MM.1S (cell line): ENCODE measurements around the gene CNTNAP2.

Source experiments
- DNase-seq: peaks from one replicate; pipeline ENCODE4 v3.0.0-alpha.2; 2015
- H2AFZ ChIP-seq: fragments of 300-600 bp; sonication (generic); 2 replicates; pipeline ENCODE4 v1.6.0; 2016; ENCODE audit warnings: antibody characterized with exemption, low read length
- H3F3A ChIP-seq: fragments of 300-600 bp; sonication (generic); 2 replicates; pipeline ENCODE4 v1.6.1; 2016; ENCODE audit warnings: mild to moderate bottlenecking, antibody characterized with exemption, low read length, moderate library complexity, mixed read lengths; ENCODE audit not compliant: insufficient read depth
- H3K27ac ChIP-seq: fragments of 300-600 bp; sonication (generic); 2 replicates; pipeline ENCODE4 v1.5.1; 2016; ENCODE audit warnings: mild to moderate bottlenecking, low read length
- H3K27me3 ChIP-seq: fragments of 300-600 bp; sonication (generic); replicated peaks from 2 replicates; pipeline ENCODE4 v1.6.0; 2016; ENCODE audit warnings: low read length; ENCODE audit not compliant: insufficient read depth
- H3K36me3 ChIP-seq: fragments of 300-600 bp; sonication (generic); replicated peaks from 2 replicates; pipeline ENCODE4 v1.6.1; 2016; ENCODE audit warnings: mild to moderate bottlenecking, low read length, mixed read lengths; ENCODE audit not compliant: insufficient read depth
- H3K4me1 ChIP-seq: fragments of 300-600 bp; sonication (generic); 2 replicates; pipeline ENCODE4 v1.6.1; 2016; ENCODE audit warnings: low read length, mixed read lengths
- H3K4me2 ChIP-seq: fragments of 300-600 bp; sonication (generic); 2 replicates; pipeline ENCODE4 v1.6.0; 2016; ENCODE audit warnings: low read depth, low read length
- H3K4me3 ChIP-seq: fragments of 300-600 bp; sonication (generic); 2 replicates; pipeline ENCODE4 v1.5.1; 2016; ENCODE audit warnings: low read length, mixed read lengths
- H3K79me2 ChIP-seq: fragments of 300-600 bp; sonication (generic); 2 replicates; pipeline ENCODE4 v1.6.1; 2016; ENCODE audit warnings: mixed run types, low read length, mixed read lengths
- H3K9ac ChIP-seq: fragments of 300-600 bp; sonication (generic); 2 replicates; pipeline ENCODE4 v1.6.1; 2016; ENCODE audit warnings: low read length, mixed read lengths
- H3K9me2 ChIP-seq: fragments of 300-600 bp; sonication (generic); replicated peaks from 2 replicates; pipeline ENCODE4 v1.6.1; 2016; ENCODE audit warnings: mild to moderate bottlenecking, low read length, mixed read lengths; ENCODE audit not compliant: insufficient read depth
- H3K9me3 ChIP-seq: fragments of 300-600 bp; sonication (generic); replicated peaks from 2 replicates; pipeline ENCODE4 v1.6.1; 2016; ENCODE audit warnings: mild to moderate bottlenecking, low read length, mixed read lengths; ENCODE audit not compliant: insufficient read depth
- H4K20me1 ChIP-seq: fragments of 300-600 bp; sonication (generic); 2 replicates; pipeline ENCODE4 v1.6.1; 2016; ENCODE audit warnings: mild to moderate bottlenecking, low read length, moderate library complexity, mixed read lengths; ENCODE audit not compliant: insufficient read depth
- CTCF ChIP-seq: fragments of 300-600 bp; sonication (generic); IDR thresholded peaks from 2 replicates; pipeline ENCODE4 v1.5.1; 2016; ENCODE audit warnings: antibody characterized with exemption, low read length, mixed read lengths
- EZH2 ChIP-seq: fragments of 300-600 bp; sonication (generic); optimal IDR thresholded peaks from 2 replicates; pipeline ENCODE3; 2017; ENCODE audit warnings: low read depth, mild to moderate bottlenecking, antibody characterized with exemption, low read length, mixed read lengths
- EZH2phosphoT487 ChIP-seq: fragments of 300-600 bp; sonication (generic); IDR thresholded peaks from 2 replicates; pipeline ENCODE4 v1.6.1; 2018; ENCODE audit warnings: antibody characterized with exemption, low read length

CNTNAP2 gene

GRCh38 chr7:147857152-147858140 is 1740.8 kb downstream of the CNTNAP2 start:
- DNase-seq: no peak
- H3F3A ChIP-seq: no peaks in the 10 kb centered on the region
- H3K79me2 ChIP-seq: no peaks in the 10 kb centered on the region
- H3K27ac ChIP-seq: no peak overlapping the region
- H3K4me2 ChIP-seq: no peak overlapping the region
- no peaks in the 10 kb centered on the region for H3K27me3 ChIP-seq
- no peaks in the 10 kb centered on the region for H3K4me1 ChIP-seq
- H3K9me3 ChIP-seq: no peaks in the 10 kb centered on the region
- no peak overlapping the region for H3K9ac ChIP-seq
- H2AFZ ChIP-seq: no peak overlapping the region
- TF ChIP-seq EZH2phosphoT487 (no peak), CTCF (no peak), EZH2 (no peak)
- H3K9me2 ChIP-seq: no peaks in the 10 kb centered on the region
- H4K20me1 ChIP-seq: no peaks in the 10 kb centered on the region
- no peak overlapping the region for H3K4me3 ChIP-seq
- no peaks in the 10 kb centered on the region for H3K36me3 ChIP-seq

DNA sequence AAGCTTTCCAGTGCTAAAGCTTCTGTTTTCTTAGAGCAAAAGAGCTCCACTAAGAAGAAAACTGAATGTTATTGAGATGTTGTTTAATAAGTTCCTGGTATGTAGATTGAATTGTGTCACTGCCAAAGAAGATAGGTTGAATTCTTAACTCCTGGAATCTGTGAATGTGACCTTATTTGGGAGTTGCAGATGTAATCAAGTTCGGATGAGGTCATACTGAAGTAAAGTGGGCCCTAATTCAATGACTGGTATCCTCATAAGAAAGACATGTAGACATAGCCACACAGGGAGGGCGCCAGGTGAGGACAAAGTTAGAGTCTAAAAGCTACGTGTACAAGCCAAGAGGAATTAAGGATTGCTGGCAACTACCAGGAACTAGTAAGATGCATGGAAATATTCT is 1741.8 kb downstream of the CNTNAP2 start:
- no peaks in the 10 kb centered on the region for H3K4me1 ChIP-seq
- no peaks in the 10 kb centered on the region for H3K36me3 ChIP-seq
- no peaks in the 10 kb centered on the region for H3K9me2 ChIP-seq
- no peaks in the 10 kb centered on the region for H3K79me2 ChIP-seq
- no peak overlapping the region for H2AFZ ChIP-seq
- no peak overlapping the region for H3K27ac ChIP-seq
- H3K4me3 ChIP-seq: no peak overlapping the region
- no peaks in the 10 kb centered on the region for H4K20me1 ChIP-seq
- no peak for TF ChIP-seq EZH2
- TF ChIP-seq CTCF: no peak
- TF ChIP-seq EZH2phosphoT487: no peak
- H3K9ac ChIP-seq: no peak overlapping the region
- H3K4me2 ChIP-seq: no peak overlapping the region
- no peaks in the 10 kb centered on the region for H3K9me3 ChIP-seq
- no peak for DNase-seq
- no peaks in the 10 kb centered on the region for H3K27me3 ChIP-seq
- H3F3A ChIP-seq: no peaks in the 10 kb centered on the region

- no peaks in the 10 kb centered on the region for H3K27me3 ChIP-seq
- H4K20me1 ChIP-seq: no peaks in the 10 kb centered on the region
- no peaks in the 10 kb centered on the region for H3K9me3 ChIP-seq
- H3K4me1 ChIP-seq: no peaks in the 10 kb centered on the region
- H3K79me2 ChIP-seq: no peaks in the 10 kb centered on the region
- H3K9ac ChIP-seq: no peak overlapping the region
- no peaks in the 10 kb centered on the region for H3F3A ChIP-seq
- no peak overlapping the region for H3K4me3 ChIP-seq
- no peak for DNase-seq
- no peak overlapping the region for H3K27ac ChIP-seq
- H3K4me2 ChIP-seq: no peak overlapping the region
- no peaks in the 10 kb centered on the region for H3K36me3 ChIP-seq
- no peak for TF ChIP-seq EZH2phosphoT487
- TF ChIP-seq EZH2: no peak
- TF ChIP-seq CTCF: no peak
- no peaks in the 10 kb centered on the region for H3K9me2 ChIP-seq
- H2AFZ ChIP-seq: no peak overlapping the region
Observed at GRCh38 chr7:147859033-147859432, 1742.4 kb downstream of the CNTNAP2 start.
